GM12891 (cell line): ENCODE results near the gene KCMF1.

ENCODE experiments used
- PAX5 ChIP-seq: IDR thresholded peaks from 2 replicates; pipeline ENCODE4 v1.6.1; 2011; ENCODE audit warnings: low read length, moderate library complexity, mild to moderate bottlenecking; ENCODE audit not compliant: insufficient read depth, severe bottlenecking
- POLR2A ChIP-seq: IDR thresholded peaks from 2 replicates; pipeline ENCODE4 v1.6.1; 2011; ENCODE audit warnings: low read depth, low read length, control low read depth
- POLR2AphosphoS5 ChIP-seq: IDR thresholded peaks from 2 replicates; pipeline ENCODE4 v1.6.1; 2011; ENCODE audit warnings: low read depth, low read length, control low read depth
- POU2F2 ChIP-seq: IDR thresholded peaks from 2 replicates; pipeline ENCODE4 v1.6.1; 2011; ENCODE audit warnings: low read depth, mild to moderate bottlenecking, control low read depth, low read length, moderate library complexity
- SPI1 ChIP-seq: IDR thresholded peaks from 2 replicates; pipeline ENCODE4 v1.6.1; 2011; ENCODE audit warnings: low read depth, low read length, control low read depth
- TAF1 ChIP-seq: IDR thresholded peaks from 2 replicates; pipeline ENCODE4 v1.6.1; 2011; ENCODE audit warnings: low read depth, low read length, control low read depth

DNA sequence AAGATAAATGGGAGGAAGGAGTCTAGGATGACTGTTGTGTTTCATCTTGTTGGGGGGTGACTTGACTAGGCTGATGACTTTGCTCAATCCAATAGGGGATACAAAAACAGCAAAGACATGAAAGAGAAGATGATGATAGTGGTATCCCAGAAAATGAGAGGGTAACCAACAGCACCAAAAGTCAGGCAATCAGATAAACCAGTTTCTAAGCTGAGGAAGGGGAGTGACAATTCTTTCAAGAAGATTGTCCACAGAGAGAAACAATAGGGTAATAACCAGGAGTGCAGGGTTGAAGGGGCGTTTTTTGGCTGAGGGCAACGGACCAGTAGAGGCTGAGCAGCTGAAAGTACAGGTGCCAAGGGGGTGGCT is 7.7 kb upstream of the KCMF1 start:
- TF ChIP-seq POLR2A (no peak), POLR2AphosphoS5 (no peak), TAF1 (no peak), SPI1 (no peak), PAX5 (no peak), POU2F2 (no peak)
